Activated naive CD4-positive, alpha-beta T cell treated with anti-CD3 and anti-CD28 coated beads, Interleukin-2, amount 10 ng/mL, durations not matched to agents 7 days and 5 days (primary cell): ENCODE data around the gene PLAAT5.
A peak's percentile ranks its signal among the peaks of the same experiment; 100 is the strongest.
"Not testable (repeated sequence)": the region's sequence is repeated elsewhere in the genome, so short reads cannot be mapped to it uniquely, and the experiment has no call there.

ENCODE experiments used
- CTCF ChIA-PET: fragments of 350-600 bp; sonication (Branson Sonifier 250); formaldehyde crosslinking; loops from one replicate; lab custom pipeline; 2021; ENCODE audit warnings: antibody characterized with exemption; lab: Charles Lee
- DNase-seq: peaks from one replicate; pipeline ENCODE4 v3.0.0-alpha.2; 2020
- H3K27ac Mint-ChIP-seq: one replicate; pipeline ENCODE4 v1.8.0; 2021; ENCODE audit warnings: mild to moderate bottlenecking, moderate library complexity, mixed read lengths
- H3K27me3 Mint-ChIP-seq: one replicate; pipeline ENCODE4 v1.8.0; 2021; ENCODE audit warnings: mild to moderate bottlenecking, mixed read lengths
- H3K36me3 Mint-ChIP-seq: one replicate; pipeline ENCODE4 v1.8.0; 2021; ENCODE audit warnings: mixed read lengths
- H3K4me1 Mint-ChIP-seq: one replicate; pipeline ENCODE4 v1.8.0; 2021; ENCODE audit warnings: mixed read lengths
- H3K4me3 Mint-ChIP-seq: one replicate; pipeline ENCODE4 v1.8.0; 2021; ENCODE audit warnings: mild to moderate bottlenecking, moderate library complexity, mixed read lengths
- H3K9me3 Mint-ChIP-seq: one replicate; pipeline ENCODE4 v1.8.0; 2021; ENCODE audit warnings: mixed read lengths

The PLAAT5 gene, protein sequence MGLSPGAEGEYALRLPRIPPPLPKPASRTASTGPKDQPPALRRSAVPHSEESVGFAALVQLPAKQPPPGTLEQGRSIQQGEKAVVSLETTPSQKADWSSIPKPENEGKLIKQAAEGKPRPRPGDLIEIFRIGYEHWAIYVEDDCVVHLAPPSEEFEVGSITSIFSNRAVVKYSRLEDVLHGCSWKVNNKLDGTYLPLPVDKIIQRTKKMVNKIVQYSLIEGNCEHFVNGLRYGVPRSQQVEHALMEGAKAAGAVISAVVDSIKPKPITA

DNA sequence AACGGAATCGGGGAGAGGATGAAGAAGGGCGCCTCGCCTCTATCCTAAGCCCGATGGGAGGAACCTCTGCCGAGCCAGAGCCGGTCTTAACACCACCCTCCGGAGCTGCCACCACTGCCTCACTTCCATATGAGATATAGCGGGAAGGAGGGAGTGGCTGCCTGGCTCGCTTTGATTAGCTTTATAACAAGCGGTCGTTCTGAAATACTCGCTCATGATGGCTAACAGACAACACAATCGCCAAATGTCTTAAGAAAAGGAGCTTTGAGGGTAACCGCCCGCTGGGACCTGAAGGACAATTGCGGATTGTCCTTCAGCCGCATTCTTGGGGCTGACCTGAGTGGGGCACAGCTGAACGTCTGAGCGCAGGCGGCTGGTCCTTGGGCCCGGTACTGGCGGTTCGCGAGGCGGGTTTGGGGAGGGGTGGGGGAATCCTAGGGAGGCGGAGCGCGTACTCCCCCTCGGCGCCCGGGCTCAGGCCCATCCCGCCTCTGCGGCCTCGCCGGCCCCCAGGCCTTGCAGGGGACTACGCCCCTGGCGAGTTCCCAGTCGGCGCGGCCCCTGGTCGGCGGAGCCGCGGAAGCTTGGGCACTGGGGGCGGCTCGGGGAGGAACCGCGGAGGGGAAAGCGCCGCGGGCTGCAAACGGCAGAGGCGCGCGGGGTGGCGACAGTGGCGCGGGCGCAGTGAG is at the start of gene PLAAT5:
Gene PLAAT5, minus strand, starts transcription at position 617 of the 689 bp plus-strand sequence. Its CDS starts 133 bp downstream, at position 484.
- H3K27me3 Mint-ChIP-seq, result peaks cover 58% of the 10 kb centered on the region
- H3K36me3 Mint-ChIP-seq, result no peaks in the 10 kb centered on the region

DNA sequence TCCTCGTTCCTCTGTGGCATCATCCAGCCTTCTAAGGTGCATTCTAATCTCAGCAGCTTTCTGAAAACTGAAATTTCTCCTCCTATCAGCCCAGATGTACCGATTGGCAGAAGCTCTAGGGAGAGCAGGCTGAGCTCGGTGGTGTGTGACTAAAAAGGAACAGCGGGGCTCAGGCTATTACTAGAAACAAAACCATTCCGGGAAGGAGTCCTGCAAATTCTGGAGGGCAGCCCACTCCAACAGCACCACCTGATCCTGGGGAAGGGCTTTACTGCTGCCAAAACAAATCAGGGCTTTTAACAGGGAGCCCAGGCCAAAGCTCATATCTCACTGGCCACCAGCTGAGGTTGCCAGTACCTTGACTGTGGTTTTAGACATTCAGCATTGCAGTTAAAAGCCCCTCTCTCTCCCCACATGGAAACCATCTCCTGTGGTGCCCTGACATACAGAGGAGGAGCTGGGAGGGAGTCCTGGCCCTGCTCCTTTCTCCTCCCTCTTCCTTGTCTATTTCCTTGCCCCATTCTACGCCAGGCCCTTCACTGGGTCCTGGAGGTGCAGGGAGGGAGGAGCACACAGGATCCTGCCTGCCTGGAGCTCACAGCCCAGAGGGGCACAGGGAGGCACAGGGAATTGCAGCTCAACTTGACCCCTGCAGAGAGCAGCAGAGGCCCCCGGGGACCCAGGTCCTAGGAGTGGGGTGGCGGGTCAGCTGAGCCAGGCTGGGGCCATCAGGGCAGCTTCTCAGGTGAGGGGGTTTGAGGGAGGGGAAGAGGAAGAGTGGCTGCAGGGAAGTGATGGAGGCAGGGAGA is 46.5 kb upstream of the PLAAT5 start:
- Mint-ChIP-seq H3K27ac (peak overlapping the region; percentile 87), H3K4me3 (peak overlapping the region; percentile 82), H3K27me3 (no peaks in the 10 kb centered on the region), H3K36me3 (peaks cover 21% of the 10 kb centered on the region), H3K9me3 (no peaks in the 10 kb centered on the region), H3K4me1 (peaks cover 69% of the 10 kb centered on the region)
- peak; percentile 23 for DNase-seq
- CTCF ChIA-PET, result interaction anchor here (0.8 to 2.5 kb wide), 13 partner anchors 14 to 514 kb away, joined by 3 to 15 read pairs (median 4); no protein-coding TSS in a partner anchor

More for the DNA sequence above, at the start of gene PLAAT5:
- Mint-ChIP-seq H3K4me3 (peak within 1 kb of the TSS; percentile 65), H3K27ac (no peak within 1 kb of the TSS), H3K4me1 (peaks cover 13% of the 10 kb centered on the region), H3K9me3 (peaks cover under 1% of the 10 kb centered on the region)
- DNase-seq, result no peak
- CTCF ChIA-PET, result interaction anchor here (0.6 to 1.6 kb wide), 3 partner anchors 64 to 148 kb away, joined by 3 to 5 read pairs (median 3); no protein-coding TSS in a partner anchor

DNA sequence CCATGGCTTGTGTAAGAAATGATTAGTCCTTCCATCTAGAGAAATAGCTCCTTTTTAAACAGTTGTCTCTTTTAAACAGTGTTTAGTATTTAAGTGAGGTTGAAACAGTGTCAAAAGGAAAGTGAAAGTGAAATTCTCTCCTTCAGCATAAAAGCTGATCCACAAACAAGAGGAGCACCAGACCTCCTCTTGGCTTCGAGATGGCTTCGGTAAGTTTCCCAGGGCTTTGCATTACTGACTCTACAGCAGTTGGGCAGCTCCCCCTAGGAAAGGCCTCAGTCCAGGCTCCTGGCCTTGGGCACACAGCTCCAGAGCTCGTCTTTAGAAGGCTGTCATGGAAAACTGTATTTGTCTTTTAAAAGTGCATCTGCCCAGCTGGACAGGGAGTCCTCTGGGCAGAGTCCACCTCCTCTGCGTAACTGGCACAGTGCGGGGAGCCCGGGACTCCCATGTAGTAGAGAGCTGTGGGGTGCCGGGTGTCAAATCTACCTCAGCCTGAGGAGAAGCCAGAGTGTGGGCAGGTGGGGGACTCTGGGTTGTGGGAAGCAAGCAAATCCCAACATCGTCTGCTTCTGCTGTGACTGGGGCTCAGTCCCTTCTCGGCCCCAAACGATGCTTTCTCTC is 45.8 kb upstream of the PLAAT5 start, which contains the start of gene PLAAT4:
Gene PLAAT4, plus strand, starts transcription at position 140 of the 624 bp plus-strand sequence. Its CDS starts 61 bp downstream, at position 201.
- Mint-ChIP-seq H3K36me3 (peaks cover 20% of the 10 kb centered on the region), H3K9me3 (no peaks in the 10 kb centered on the region), H3K4me3 (peak within 1 kb of the TSS; percentile 82), H3K27me3 (no peaks in the 10 kb centered on the region), H3K27ac (peak within 1 kb of the TSS; percentile 87), H3K4me1 (peaks cover 75% of the 10 kb centered on the region)
- CTCF ChIA-PET, result interaction anchor here (0.6 to 2.5 kb wide), 12 partner anchors 15 to 513 kb away, joined by 3 to 15 read pairs (median 4); no protein-coding TSS in a partner anchor
- DNase-seq, result peak; percentile 64

DNA sequence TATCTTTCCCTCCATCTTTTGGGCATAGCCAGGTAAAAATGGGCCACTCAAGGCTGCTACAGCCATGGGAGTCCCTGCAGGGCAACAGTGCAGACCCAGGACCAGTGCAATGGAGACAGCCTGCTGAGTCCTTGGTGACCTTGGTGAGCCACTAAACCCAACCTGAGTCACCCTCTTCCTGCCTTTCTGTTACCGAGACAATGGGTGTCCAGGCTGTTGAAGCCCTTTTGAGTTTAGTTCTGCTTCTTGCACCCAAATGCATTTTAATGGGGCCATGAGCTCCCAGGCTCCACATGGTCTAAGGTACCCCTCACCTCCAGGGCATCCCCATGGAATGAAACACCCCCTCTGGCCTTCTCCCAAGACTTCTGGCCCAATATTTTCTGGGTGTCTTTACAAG is 44.8 kb upstream of the PLAAT5 start:
- CTCF ChIA-PET, result interaction anchor here (0.5 to 2.5 kb wide), 4 partner anchors 17 to 101 kb away, joined by 3 to 15 read pairs (median 6); no protein-coding TSS in a partner anchor
- Mint-ChIP-seq H3K4me1 (peaks cover 80% of the 10 kb centered on the region), H3K4me3 (peak overlapping the region; percentile 82), H3K36me3 (peaks cover 20% of the 10 kb centered on the region), H3K9me3 (no peaks in the 10 kb centered on the region), H3K27me3 (no peaks in the 10 kb centered on the region), H3K27ac (peak overlapping the region; percentile 87)
- DNase-seq, result peak; percentile 52

DNA sequence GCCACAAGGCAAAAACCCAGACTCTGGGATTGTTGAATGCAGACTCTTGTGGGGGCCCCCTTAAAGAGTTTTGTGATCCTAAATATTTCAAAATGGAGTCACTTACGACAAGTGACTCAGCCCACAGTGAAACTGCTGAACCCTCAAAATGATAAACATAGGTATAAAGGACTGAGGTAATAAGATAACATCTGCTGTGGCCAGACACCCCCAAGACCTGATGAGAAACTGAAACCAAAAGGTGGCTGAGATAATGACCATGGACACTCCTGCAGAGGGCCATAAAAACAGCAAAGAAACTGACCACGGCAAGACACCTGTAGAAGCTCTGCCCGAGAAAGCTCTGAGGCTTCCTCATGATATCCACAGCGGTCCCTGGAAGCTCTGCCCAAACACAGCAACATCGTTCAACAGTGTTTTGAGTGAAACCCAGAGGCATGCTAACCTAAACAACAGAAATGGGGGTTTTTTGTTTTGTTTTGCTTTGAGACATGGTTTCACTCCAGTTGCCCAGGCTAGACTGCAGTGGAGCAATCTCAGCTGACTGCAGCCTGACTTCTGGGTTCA is 44.0 kb upstream of the PLAAT5 start:
- H3K9me3 Mint-ChIP-seq, result no peaks in the 10 kb centered on the region
- H3K27ac Mint-ChIP-seq, result peak overlapping the region; percentile 87
- H3K4me3 Mint-ChIP-seq, result no peak overlapping the region
- H3K27me3 Mint-ChIP-seq, result no peaks in the 10 kb centered on the region
- H3K36me3 Mint-ChIP-seq, result peaks cover 16% of the 10 kb centered on the region
- peaks cover 79% of the 10 kb centered on the region for H3K4me1 Mint-ChIP-seq
- peak; percentile 29 for DNase-seq
- CTCF ChIA-PET, result interaction anchor here (1.0 to 2.5 kb wide), 2 partner anchors 18 to 40 kb away, joined by 3 to 10 read pairs; no protein-coding TSS in a partner anchor

DNA sequence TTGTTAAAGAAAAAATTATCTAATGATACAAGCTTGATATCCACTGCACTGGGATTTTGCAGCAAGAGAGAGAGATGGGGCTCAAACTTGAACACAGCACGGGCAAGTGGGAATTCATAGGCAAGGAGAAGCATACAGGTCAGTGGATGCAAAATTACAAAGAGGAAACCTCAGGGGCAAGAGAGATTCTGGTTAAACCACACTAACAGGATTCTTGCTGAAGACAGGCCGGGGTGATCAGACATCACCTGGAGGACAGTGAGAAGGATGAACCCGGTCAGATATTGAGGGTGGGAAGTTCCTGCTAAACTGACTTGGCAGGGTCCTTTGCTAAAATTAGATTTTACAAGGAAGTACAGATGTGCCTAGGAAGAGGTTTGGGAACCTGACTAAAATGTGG is 43.1 kb upstream of the PLAAT5 start:
- Mint-ChIP-seq H3K4me3 (no peak overlapping the region), H3K27ac (no peak overlapping the region), H3K9me3 (no peaks in the 10 kb centered on the region), H3K27me3 (no peaks in the 10 kb centered on the region), H3K36me3 (peaks cover 12% of the 10 kb centered on the region), H3K4me1 (peaks cover 85% of the 10 kb centered on the region)
- CTCF ChIA-PET, result interaction anchor here (2.1 kb wide), 1 partner anchor 40 kb away, joined by 7 read pairs; no protein-coding TSS in a partner anchor
- DNase-seq, result no peak

DNA sequence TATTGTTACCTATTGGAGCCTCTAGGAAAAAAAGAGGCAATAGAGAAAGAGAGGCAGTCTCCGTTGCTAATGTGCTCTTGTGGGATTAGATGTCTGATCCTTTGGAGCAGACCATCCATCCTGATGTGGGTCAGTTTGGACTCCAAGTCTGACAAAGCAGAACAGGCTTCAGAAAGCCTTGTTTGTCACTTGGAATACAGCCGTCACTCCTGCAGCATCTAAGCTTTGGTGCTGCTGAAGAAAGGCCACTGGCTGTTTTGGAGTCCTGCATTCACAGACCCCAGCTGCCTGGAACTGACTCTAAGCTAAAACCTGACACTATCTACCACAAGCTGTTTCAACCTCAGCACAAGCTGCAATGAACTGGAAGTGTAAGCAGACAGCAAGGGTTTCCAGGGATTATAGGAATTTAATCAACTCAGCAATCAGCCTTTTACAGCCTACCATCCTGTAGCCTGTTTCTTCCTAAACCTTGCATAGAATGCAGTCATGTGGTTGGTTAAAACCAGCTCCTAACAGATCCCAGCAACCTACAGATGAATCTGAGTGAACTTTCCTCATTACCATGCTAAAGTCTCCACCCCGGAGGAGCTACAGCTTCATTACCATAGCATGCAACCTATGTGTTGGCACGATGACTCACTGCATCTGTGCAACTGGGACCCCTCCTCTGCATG is 42.0 kb upstream of the PLAAT5 start:
- no peaks in the 10 kb centered on the region for H3K27me3 Mint-ChIP-seq
- H3K27ac Mint-ChIP-seq, result no peak overlapping the region
- peaks cover 3% of the 10 kb centered on the region for H3K36me3 Mint-ChIP-seq
- H3K4me1 Mint-ChIP-seq, result peaks cover 78% of the 10 kb centered on the region
- H3K9me3 Mint-ChIP-seq, result no peaks in the 10 kb centered on the region
- CTCF ChIA-PET, result interaction anchor here (0.8 to 2.1 kb wide), 5 partner anchors 32 to 103 kb away, joined by 3 to 7 read pairs (median 3); no protein-coding TSS in a partner anchor
- no peak for DNase-seq
- no peak overlapping the region for H3K4me3 Mint-ChIP-seq

DNA sequence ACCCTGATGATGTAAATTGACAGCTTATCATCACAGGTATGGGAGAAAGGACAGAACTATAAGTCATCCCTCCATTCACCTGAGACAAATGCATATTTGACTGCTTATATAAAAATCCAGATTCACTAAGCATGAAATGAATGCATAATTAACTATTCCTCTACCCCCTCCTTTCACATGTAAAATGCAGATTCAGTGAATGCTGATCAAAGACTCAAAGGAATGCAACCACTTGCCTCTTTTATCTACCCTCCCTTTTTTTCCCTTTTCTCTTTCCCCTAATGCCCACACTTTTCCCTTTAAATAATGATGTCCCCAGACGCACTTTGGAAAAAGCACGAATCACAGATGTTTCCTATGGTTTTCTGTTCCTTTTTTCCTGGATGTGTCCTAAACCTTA is 41.1 kb upstream of the PLAAT5 start:
- Mint-ChIP-seq H3K4me1 (peaks cover 73% of the 10 kb centered on the region), H3K27ac (peak overlapping the region; percentile 76)
- DNase-seq, result no peak

DNA sequence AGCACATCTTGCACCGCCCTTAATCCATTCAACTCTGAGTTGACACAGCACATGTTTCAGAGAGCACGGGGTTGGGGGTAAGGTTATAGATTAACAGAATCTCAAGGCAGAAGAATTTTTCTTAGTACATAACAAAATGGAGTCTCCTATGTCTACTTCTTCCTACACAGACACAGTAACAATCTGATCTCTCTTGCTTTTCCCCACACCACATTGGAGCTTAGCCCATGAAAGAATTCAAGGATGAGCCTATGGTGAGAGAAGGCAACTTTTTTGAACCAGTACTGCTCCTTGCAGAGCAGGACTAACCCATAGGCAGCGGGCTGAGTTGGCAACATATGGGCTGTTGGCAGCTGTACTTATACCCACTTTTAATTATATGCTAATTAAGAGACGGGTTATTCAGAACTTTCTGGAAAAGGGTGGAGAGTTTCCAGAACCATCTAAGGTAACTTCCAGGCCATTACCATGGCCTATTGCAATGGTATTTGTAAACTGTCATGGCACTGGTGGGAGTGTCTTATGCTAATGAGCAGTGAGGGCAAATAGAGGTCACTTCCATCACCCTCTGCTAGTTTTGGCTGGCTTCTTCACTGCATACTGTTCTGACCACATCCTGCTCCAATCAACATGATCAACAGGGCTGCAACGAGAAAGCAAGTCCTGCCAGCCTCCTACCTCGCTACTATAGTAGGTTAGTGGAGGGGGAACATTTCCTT is 40.3 kb upstream of the PLAAT5 start:
- Mint-ChIP-seq H3K4me3 (peak overlapping the region; percentile 14), H3K4me1 (peaks cover 67% of the 10 kb centered on the region), H3K27ac (peak overlapping the region; percentile 76)
- H3K36me3 Mint-ChIP-seq, H3K9me3 Mint-ChIP-seq, H3K27me3 Mint-ChIP-seq: not testable (repeated sequence)
- CTCF ChIA-PET, result interaction anchor here (1.3 to 1.4 kb wide), 2 partner anchors 34 to 52 kb away, joined by 3 to 4 read pairs; no protein-coding TSS in a partner anchor
- DNase-seq, result peak; percentile 80

More for the DNA sequence above, 41.1 kb upstream of the PLAAT5 start:
- H3K36me3 Mint-ChIP-seq, result no peaks in the 10 kb centered on the region
- no peaks in the 10 kb centered on the region for H3K27me3 Mint-ChIP-seq
- no peak overlapping the region for H3K4me3 Mint-ChIP-seq
- no peaks in the 10 kb centered on the region for H3K9me3 Mint-ChIP-seq
- CTCF ChIA-PET, result interaction anchor here (1.3 to 2.1 kb wide), 4 partner anchors 33 to 53 kb away, joined by 3 to 7 read pairs (median 4); no protein-coding TSS in a partner anchor

DNA sequence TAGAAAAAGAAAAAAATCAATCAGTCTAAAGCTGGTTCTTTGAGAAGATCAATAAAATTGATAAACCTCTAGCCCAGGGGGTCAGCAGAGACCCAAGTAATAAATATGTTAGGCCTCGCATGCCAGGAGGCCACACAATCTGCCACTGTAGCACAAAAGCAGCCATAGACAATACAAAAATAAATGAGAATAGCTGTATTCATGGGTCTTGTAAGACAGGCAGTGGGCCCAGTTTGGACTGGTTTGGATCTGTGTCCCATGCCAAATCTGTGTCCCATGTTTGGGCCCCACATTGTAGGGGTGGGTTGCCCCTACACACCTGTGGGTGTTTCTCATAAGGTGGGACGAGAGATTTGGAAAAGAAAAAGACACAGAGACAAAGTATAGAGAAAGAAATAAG is 39.1 kb upstream of the PLAAT5 start:
- Mint-ChIP-seq H3K9me3 (peaks cover 1% of the 10 kb centered on the region), H3K4me1 (peaks cover 55% of the 10 kb centered on the region), H3K36me3 (no peaks in the 10 kb centered on the region), H3K27ac (no peak overlapping the region), H3K4me3 (no peak overlapping the region), H3K27me3 (no peaks in the 10 kb centered on the region)
- DNase-seq, result no peak
- CTCF ChIA-PET, result no interaction called here

DNA sequence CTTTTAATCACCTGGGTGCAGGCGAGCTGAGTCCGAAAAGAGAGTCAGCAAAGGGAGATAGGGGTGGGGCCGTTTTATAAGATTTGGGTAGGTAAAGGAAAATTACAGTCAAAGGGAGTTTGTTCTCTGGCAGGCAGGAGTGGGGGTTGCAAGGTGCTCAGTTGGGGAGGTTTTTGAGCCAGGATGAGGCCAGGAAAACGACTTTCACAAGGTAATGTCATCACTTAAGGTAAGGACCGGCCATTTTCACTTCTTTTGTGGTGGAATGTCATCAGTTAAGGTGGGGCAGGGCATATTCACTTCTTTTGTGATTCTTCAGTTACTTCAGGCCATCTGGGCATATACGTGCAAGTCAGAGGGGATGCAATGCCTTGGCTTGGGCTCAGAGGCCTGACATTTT is 38.4 kb upstream of the PLAAT5 start:
- DNase-seq, CTCF ChIA-PET, H3K27ac Mint-ChIP-seq, H3K27me3 Mint-ChIP-seq, H3K36me3 Mint-ChIP-seq, H3K4me3 Mint-ChIP-seq, H3K9me3 Mint-ChIP-seq: not testable (repeated sequence)
- H3K4me1 Mint-ChIP-seq, result peaks cover 50% of the 10 kb centered on the region

DNA sequence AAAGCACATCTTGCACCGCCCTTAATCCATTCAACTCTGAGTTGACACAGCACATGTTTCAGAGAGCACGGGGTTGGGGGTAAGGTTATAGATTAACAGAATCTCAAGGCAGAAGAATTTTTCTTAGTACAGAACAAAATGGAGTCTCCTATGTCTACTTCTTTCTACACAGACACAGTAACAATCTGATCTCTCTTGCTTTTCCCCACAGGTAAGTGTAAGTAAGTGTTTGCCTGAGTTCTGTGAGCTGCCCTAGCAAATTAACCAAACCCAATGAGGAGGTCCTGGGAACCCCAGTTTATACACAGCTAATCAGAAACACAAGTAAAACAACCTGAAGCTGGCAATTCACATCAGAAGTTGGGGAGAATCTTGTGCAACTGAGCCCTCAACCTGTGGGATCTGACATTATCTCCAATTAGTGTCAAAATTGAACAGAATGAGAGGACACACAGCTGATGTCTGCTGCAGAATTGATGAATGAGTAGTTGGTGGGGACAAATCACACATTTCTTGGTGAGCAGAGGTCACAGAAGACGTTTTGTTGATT is 37.8 kb upstream of the PLAAT5 start:
- H3K27ac Mint-ChIP-seq, H3K36me3 Mint-ChIP-seq, H3K27me3 Mint-ChIP-seq, H3K4me3 Mint-ChIP-seq, H3K9me3 Mint-ChIP-seq, CTCF ChIA-PET, DNase-seq: not testable (repeated sequence)
- peaks cover 44% of the 10 kb centered on the region for H3K4me1 Mint-ChIP-seq
